ENCODE data around the gene MAD1L1. TPM values are rescaled to one million over a fixed set of nuclear protein-coding genes. Genes with fewer than 3 reads are reported as not detected.

MAD1L1 gene
- total and polyA plus RNA-seq, 2 of the 13 experiments (the other 11 are each of a cell fraction or from before 2014, with no cell fraction given): 17.4 to 64.7 TPM

DNA sequence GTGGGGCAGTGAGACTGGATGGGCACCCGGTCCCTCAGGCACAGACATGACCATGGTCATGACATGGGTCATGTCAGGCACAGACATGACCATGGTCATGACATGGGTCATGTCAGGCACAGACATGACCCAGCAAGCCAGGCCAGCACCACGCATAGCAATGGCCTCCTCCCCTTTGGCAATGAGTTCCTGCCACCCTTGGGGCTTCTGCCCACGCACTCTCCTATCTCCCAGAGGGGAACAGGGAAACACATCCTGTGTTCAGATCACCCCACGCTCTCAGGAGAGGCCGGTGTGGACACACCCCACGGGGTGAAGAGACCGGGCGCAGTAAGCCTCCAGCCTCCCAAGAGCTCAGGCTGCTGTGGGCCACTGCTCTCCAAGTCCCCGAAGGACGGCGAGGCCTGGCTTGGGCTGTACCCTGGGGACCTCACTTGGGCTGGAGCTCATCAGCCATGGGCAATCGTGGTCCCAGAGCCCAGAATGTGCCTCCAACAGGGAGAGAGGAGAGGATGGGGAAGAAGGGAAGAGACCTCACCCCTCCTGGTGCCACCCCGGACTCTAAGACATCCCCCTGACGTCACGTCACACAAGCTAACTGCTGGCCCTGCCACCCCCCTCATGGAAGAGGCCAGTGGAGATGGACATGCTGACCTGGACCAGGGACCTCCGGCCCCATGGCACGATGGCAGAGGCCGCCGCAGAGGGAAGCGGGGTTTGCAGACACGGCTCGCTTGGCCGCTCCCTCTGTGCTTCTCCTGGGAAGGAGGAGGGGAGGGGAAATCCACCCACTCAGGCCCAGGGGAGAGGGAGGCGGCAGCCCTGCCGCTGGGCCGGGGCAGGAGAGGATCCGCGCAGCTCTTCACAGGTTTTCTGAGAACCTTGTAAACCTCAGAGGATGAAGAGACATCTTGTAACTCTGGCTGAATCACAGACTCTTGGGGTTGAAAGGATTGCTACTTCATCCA, 293.0 kb downstream of the MAD1L1 start:
- BruUV-seq (replicated peaks): no TSS peak
- no peak overlapping the region for H3K27ac ChIP-seq (ENCODE audit: extremely low read length, insufficient read depth, low read length)
- H3K27me3 ChIP-seq (ENCODE audit: control insufficient read depth in 1 of 2, insufficient read depth in 2 of 2, low read length in 2 of 2): no peaks in the 10 kb centered on the region
- H3K4me3 ChIP-seq (replicated peaks in 1 of 3; ENCODE audit: insufficient read depth in 1 of 3, low read depth in 2 of 3, low read length in 3 of 3): no peak overlapping the region
- no peak overlapping the region for H2AFZ ChIP-seq (ENCODE audit: low read length)
- DNase-seq (ENCODE audit: low spot score): no peak
- no peak overlapping the region for H3K4me2 ChIP-seq (ENCODE audit: low read depth, low read length)
- TF ChIP-seq ZBTB1 (CRISPR knock-in tag; IDR thresholded peaks at IDR 0.05; ENCODE audit: borderline replicate concordance): no peak
- no peak for TF ChIP-seq ZNF879 (CRISPR knock-in tag; IDR thresholded peaks at IDR 0.05)
- TF ChIP-seq CSRNP2 (CRISPR knock-in tag; conservative IDR thresholded peaks at IDR 0.05; ENCODE audit: low read depth): no peak
- TF ChIP-seq SMYD3 (CRISPR knock-in tag; IDR thresholded peaks at IDR 0.05): no peak
- no peak for TF ChIP-seq AGO1 (IDR thresholded peaks at IDR 0.05; ENCODE audit: low read depth, low read length, poor library complexity, severe bottlenecking)
- no peak for TF ChIP-seq DMAP1 (CRISPR knock-in tag; IDR thresholded peaks at IDR 0.05)
- no peak for TF ChIP-seq ZNF264 (CRISPR knock-in tag; IDR thresholded peaks at IDR 0.05)
- TF ChIP-seq, protein P1, sequence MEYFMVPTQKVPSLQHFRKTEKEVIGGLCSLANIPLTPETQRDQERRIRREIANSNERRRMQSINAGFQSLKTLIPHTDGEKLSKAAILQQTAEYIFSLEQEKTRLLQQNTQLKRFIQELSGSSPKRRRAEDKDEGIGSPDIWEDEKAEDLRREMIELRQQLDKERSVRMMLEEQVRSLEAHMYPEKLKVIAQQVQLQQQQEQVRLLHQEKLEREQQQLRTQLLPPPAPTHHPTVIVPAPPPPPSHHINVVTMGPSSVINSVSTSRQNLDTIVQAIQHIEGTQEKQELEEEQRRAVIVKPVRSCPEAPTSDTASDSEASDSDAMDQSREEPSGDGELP (IDR thresholded peaks at IDR 0.05; ENCODE audit: borderline replicate concordance, low read depth): no peak
- no peak for TF ChIP-seq ZNF614 (CRISPR knock-in tag; IDR thresholded peaks at IDR 0.05; ENCODE audit: borderline replicate concordance)
- no peak for TF ChIP-seq EZH2 (conservative IDR thresholded peaks at IDR 0.05; ENCODE audit: low read depth, low read length)
- TF ChIP-seq ZNF790 (CRISPR knock-in tag; IDR thresholded peaks at IDR 0.05; ENCODE audit: borderline replicate concordance): no peak
- TF ChIP-seq IKZF5 (CRISPR knock-in tag; IDR thresholded peaks at IDR 0.05): no peak
- TF ChIP-seq, protein P2, sequence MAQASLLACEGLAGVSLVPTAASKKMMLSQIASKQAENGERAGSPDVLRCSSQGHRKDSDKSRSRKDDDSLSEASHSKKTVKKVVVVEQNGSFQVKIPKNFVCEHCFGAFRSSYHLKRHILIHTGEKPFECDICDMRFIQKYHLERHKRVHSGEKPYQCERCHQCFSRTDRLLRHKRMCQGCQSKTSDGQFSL (CRISPR knock-in tag; IDR thresholded peaks at IDR 0.05): no peak
- TF ChIP-seq AKAP8 (CRISPR knock-in tag; IDR thresholded peaks at IDR 0.05): no peak
- TF ChIP-seq ZNF12 (CRISPR knock-in tag; IDR thresholded peaks at IDR 0.05): no peak
- ChIA-PET CTCF (ENCODE audit: low intra/inter-chr PET ratio, low total read pairs) (no interaction called here), POLR2A (no interaction called here)
- intact Hi-C loops (cut with micrococcal nuclease; ENCODE audit: unreplicated experiment): no loop called here
- H3K4me1 ChIP-seq (ENCODE audit: insufficient read depth, low read length): no peaks in the 10 kb centered on the region
- ATAC-seq: no peak
- H3K9me3 ChIP-seq (ENCODE audit: low read length): no peaks in the 10 kb centered on the region
- H3K9ac ChIP-seq (ENCODE audit: insufficient read depth, low read depth, low read length): no peak overlapping the region
- H3K79me2 ChIP-seq (ENCODE audit: insufficient read depth, low read length): no peaks in the 10 kb centered on the region
- 97% methylated on average over 9 of the region's 28 CpGs for WGBS (ENCODE audit: low lambda C conversion rate)
- in situ Hi-C loops (cut with HindIII; ENCODE audit: extremely low pct_ligation_motif_present, low pct_unique_long_range_greater_than_20kb): no loop called here
- no peak for FAIRE-seq
- no peaks in the 10 kb centered on the region for H4K20me1 ChIP-seq (ENCODE audit: insufficient read depth, low read length)
- peaks cover 0 to 1% of the 10 kb centered on the region in 2 experiments; a peak in 3 of 5 replicates for H3K36me3 ChIP-seq (replicated peaks in 1 of 2; ENCODE audit: control insufficient read depth in 1 of 2, insufficient read depth in 2 of 2, low read length in 2 of 2)

Data from HepG2 (cell line).